Measurements from ENCODE around the gene SOX6.

- TF ChIP-seq CTCF (IDR thresholded peaks at IDR 0.05) (no peak), MAX (IDR thresholded peaks at IDR 0.05; ENCODE audit: low read depth) (no peak), POLR2AphosphoS5 (IDR thresholded peaks at IDR 0.05; ENCODE audit: low read depth, low read length) (no peak), ELF1 (IDR thresholded peaks at IDR 0.05) (no peak), CHD2 (IDR thresholded peaks at IDR 0.05; ENCODE audit: low read length, partially characterized antibody) (no peak), EZH2phosphoT487 (IDR thresholded peaks at IDR 0.05; ENCODE audit: borderline replicate concordance, low read depth) (no peak), EP300 (IDR thresholded peaks at IDR 0.05; ENCODE audit: borderline replicate concordance in 1 of 2, low read depth in 1 of 2, low read length in 1 of 2) (no peak), USF2 (IDR thresholded peaks at IDR 0.05; ENCODE audit: borderline replicate concordance, low read depth, low read length) (no peak), ZBTB33 (IDR thresholded peaks at IDR 0.05; ENCODE audit: borderline replicate concordance, low read depth) (no peak), RFX5 (IDR thresholded peaks at IDR 0.05; ENCODE audit: low read length) (no peak), JUND (IDR thresholded peaks at IDR 0.05) (no peak), PBX3 (IDR thresholded peaks at IDR 0.05) (no peak), REST (IDR thresholded peaks at IDR 0.05; ENCODE audit: low read depth, low read length) (no peak), USF1 (IDR thresholded peaks at IDR 0.05; ENCODE audit: borderline replicate concordance, low read depth) (no peak)
Observed at GRCh38 chr11:16001044-16001568, 355.2 kb downstream of the SOX6 start.

All from SK-N-SH (cell line).